Stimulated activated CD8-positive, alpha-beta memory T cell treated with anti-CD3 and anti-CD28 coated beads, Interleukin-7, amount 100 ng/mL, for 24 hours (primary cell): ENCODE results near the gene ATG7.
"Not testable (repeated sequence)": the region's sequence is repeated elsewhere in the genome, so short reads cannot be mapped to it uniquely, and the experiment has no call there.

Experiments used
- DNase-seq: peaks from one replicate; pipeline ENCODE4 v3.0.0-alpha.2; 2020; ENCODE audit warnings: low read depth

Gene ATG7

DNA sequence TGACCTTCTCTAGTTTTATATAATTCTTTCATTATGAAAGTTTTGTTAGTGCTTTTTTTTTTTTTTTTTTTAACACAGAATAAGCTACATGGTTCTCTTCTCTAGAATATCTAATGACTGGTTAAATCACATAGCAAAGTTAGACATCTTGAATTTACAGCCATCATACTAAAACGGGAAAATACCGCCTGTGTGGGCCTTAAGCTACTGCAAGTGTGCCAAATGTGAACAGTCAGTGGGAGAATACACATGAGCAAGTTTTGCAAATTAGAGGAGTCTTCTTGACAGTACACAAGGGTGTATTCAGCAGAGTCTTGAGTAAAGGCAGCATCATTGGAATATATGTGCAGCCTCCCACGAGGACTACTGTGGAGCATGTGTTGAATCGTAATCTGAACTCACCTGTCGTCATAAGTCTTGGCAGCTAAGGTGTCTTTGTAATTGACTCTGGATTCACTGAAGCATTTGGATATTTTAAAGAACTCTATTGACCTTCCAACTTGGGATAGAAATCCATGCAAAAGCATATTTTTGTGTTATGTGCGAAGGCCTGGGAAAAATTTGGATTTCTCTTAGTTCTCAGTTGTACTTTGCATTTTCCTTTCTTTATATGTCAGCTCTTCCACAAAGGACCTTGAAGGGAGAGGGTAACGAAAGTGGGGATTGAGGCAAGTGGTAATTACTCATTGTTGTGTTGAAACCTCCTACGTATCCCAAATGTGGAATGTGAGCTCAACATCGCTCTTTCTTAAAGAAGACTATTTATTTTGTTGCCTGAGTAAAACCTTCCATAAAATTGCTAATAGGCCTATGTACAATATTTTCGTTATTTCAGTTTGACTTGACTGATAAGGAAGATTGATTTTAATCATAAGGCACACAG lies 117.4 kb downstream of the ATG7 start:
- DNase-seq = no peak

GRCh38 chr3:11390411-11391131 lies 118.4 kb downstream of the ATG7 start:
- DNase-seq = no peak

- no peak for DNase-seq
Measured at GRCh38 chr3:11391174-11391879, 119.1 kb downstream of the ATG7 start.

DNA sequence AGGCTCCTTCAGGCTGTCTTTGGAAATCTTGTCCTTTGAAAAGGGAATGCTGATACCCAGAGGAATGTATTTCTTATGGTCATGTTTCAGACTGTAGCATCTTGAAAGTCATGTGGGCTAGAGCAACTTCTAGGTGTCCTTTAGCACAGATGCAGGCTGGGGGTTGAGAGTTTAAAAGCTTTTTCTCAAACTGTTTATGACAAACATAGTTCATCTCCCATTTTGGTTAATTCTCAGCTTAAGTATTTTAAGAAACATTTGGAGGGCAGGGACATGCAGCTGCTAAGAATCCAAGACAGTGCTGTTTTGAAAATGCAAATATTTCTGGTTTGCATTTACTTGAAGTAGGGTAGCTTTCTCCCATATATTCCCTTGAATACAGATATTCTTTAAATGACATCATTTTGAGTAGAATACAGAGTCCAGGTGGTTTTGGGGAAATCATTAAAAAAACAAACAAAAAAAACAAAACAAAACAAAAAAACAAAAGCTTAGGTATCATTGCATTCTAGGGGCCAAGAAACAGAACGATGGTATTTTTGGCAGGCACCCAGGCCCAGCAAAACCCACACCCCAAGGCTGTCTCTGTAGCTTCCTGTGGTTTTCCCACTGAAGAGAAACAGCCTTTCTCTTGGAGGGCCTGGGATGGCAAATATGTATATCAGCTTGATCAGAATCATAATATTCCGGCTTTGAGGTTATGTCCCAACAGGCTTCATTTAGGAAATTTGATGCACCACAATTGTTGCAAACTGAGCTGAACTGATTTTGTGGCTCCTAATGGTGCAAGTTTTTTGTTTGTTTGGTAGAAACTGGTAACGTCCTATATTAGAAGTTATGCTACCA lies 120.0 kb downstream of the ATG7 start:
- no peak for DNase-seq

DNA sequence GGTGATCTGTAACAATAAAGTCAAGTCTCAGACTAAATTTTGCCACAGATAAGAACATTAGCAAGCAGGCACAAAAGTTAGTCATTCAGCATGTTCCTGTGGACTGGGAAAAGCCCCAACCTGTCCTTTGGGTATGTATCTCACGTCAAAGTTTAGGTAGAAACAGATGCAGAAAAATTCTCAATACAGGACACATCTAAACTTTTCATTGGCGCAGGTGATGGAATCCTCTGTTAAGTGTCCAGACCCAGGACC lies 120.6 kb downstream of the ATG7 start:
- DNase-seq = no peak

- no peak for DNase-seq
Measured at GRCh38 chr3:11393401-11393800, 121.2 kb downstream of the ATG7 start.

DNA sequence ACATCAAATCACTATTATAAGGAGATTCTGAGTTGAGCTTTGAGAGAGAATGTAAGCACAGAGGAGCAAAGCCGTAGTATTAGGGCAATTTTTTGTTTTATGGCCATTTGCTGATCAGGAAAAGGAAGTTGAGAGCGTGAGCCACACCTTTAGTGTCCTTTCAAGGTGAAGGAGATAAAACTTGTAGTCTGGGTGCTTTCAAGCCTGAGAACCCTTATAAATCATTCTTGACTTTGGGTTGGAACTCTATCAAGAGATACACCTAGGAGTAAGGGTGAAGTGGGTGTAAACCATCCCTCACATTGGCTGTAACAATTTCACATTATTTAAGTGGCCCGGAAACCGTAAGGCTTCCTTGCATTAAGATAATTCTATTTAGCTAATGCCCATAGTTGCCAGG lies 122.2 kb downstream of the ATG7 start:
- no peak for DNase-seq

GRCh38 chr3:11400213-11400612 lies 128.0 kb downstream of the ATG7 start:
- no peak for DNase-seq

DNA sequence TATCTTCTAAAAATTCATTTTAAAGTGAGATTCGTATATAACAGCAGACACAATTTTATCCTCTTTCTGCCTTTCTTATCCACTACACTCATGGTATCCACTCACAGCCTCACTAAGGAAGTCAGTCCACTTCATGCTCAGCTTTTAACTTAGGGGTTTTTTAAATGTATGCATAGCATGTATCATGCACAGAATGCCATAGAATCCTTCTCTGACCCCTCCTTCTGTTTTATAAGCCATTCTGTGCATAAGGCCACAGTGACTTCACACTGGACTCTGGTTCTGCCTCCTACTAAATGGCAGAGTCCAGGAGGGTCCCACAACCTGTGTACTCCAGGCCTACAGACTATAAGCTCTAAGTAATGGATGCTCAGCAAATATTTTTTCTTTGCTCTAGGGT lies 129.2 kb downstream of the ATG7 start:
- no peak for DNase-seq

- no peak for DNase-seq
Measured at GRCh38 chr3:11405323-11405722, 133.1 kb downstream of the ATG7 start.

DNA sequence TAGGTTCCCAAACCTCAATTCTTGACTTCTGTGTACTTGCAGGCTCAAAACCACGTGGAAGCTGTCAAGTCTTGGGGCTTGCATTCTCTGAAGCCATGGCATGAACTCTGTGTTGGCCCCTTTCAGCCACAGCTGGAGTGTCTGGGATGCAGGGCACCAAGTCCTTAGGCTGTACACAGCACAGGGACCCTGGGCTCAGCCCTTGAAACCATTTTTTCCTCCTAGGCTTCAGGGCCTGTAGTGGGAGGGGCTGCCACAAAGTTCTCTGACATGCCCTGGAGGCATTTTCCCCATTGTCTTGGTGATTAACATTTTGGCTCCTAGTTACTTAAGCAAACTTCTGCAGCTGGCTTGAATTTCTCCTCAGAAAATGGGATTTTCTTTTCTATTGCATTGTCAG lies 135.4 kb downstream of the ATG7 start:
- no peak for DNase-seq

DNA sequence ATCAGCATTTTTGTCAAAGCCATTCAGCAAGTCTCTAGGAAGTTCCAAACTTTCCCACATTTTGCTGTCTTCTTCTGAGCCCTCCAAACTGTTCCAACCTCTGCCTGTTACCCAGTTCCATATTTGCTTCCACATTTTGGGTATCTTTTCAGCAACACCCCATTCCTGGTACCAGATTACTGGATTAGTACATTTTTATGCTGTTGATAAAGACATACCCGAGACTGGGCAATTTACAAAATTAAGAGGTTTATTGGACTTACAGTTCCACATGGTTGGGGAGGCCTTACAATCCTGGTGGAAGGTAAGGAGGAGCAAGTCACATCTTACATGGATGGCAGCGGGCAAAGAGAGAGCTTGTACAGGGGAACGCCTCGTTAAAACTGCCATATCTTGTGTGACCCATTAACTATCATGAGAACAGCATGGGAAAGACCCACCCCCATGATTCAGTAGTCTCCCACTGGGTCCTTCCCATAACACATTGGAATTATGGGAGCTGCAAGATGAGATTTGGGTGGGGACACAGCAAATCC lies 136.2 kb downstream of the ATG7 start:
- DNase-seq = not testable (repeated sequence)

- no peak for DNase-seq
Measured at GRCh38 chr3:11410564-11410963, 138.4 kb downstream of the ATG7 start.

DNA sequence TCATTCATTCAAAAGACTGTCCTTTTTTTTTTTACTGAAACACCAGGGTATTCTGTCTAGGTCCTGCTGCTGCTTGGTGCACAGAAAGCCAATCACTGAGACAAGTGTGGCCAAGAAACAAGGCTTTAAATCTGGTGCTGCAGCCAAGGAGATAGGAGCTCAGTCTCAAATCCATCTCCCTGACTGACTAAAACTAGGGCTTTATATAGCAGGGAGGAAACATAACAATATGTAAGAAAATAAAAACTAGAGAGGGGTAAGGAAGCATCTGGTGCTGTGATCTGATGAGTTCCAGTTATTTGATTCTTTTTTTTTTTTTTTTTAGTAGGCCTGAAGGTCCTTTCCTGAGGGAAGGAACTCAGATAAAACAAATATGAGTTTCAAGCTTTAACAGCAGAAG lies 139.8 kb downstream of the ATG7 start:
- DNase-seq = no peak

GRCh38 chr3:11413071-11413470 lies 140.9 kb downstream of the ATG7 start:
- DNase-seq = no peak

DNA sequence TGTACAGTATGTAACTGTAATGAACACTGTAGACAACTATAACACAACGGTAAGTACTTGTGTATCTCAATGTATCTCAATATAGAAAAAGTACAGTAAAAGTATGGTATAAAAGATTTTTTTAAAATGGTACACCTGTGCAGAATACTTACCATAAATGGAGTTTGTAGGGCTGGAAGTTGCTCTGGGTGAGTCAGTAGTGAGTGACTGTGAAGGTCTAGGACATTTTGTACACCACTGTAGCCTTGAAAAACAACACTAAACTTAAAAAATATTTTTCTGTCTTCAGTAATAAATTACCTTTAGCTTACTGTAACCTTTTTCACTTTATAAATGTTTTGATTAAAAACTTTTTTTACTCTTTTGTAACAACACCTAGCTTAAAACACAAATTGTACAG lies 142.9 kb downstream of the ATG7 start:
- no peak for DNase-seq

DNA sequence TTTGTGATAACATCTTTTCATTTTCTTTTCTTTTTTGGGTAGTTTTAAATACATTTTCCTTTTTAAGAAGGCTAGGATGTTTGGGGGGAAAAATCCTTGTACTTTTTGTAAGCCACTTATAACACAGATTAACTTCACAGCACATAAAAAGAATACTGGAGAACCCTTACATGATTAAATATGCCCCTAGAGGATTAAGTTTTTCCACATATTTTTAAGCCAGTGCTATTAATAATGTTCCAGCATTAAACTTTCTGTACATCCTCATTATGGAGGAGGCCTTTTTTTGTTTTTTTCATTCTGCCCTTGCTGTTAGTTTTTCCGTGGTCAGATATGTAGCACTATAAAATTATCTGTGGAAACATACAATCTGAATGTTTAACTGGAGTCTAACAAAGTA lies 147.9 kb downstream of the ATG7 start:
- DNase-seq = no peak

DNA sequence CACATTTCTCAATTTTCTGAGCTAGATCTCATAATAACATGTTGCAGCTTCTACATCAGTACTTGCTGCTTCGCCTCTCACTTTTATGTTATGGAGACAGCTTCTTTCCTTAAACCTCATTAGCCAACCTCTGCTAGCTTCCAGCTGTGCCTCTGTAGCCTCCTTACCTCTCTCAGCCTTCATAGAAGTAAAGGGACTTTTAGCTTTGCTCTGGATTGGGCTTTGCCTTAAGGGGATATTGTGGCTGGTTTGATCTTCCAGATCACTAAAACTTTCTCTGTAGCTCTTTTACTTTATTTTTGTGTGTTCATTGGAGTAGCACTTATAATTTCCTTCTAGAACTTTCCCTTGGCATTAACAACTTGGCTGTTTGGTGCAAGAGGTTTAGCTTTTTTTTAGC lies 150.1 kb downstream of the ATG7 start:
- no peak for DNase-seq

GRCh38 chr3:11423868-11424267 lies 151.7 kb downstream of the ATG7 start:
- no peak for DNase-seq

DNA sequence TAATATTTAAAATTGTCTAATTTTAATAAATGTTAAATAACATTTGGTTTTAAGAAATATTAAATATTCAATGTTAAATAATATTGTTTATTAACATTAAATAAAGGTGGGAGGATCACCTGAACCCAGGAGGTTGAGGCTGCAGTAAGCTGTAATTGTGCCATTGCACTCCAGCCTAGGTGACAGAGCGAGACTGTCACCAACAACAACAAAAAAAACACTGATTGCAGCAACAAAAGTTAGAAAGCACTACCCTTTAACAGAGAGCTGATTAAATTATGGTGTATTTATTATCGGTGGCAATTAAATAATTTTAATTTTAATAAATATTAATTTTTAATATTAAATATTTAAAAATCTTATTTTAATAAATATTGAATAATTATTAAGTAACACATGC lies 152.1 kb downstream of the ATG7 start:
- DNase-seq = no peak

GRCh38 chr3:11430207-11430606 lies 158.0 kb downstream of the ATG7 start:
- no peak for DNase-seq

- no peak for DNase-seq
Measured at GRCh38 chr3:11430624-11431023, 158.4 kb downstream of the ATG7 start.
